Effector memory CD4-positive, alpha-beta T cell (primary cell): ENCODE measurements around the gene FOXP1.
A peak's percentile ranks its signal among the peaks of the same experiment; 100 is the strongest.

Source experiments
- DNase-seq, 3 donors: peaks; one replicate each; pipeline ENCODE4 v3.0.0-alpha.2; 2020
- H3K27ac ChIP-seq: 2 replicates; pipeline ENCODE4 v1.7.0; 2013; ENCODE audit warnings: mild to moderate bottlenecking, low read length, moderate library complexity; ENCODE audit not compliant: insufficient read depth, poor library complexity, severe bottlenecking
- H3K27me3 ChIP-seq: replicated peaks from 2 replicates; pipeline ENCODE4 v1.7.0; 2013; ENCODE audit warnings: mild to moderate bottlenecking, low read length; ENCODE audit not compliant: insufficient read depth, control insufficient read depth, poor library complexity, severe bottlenecking
- H3K36me3 ChIP-seq: 2 replicates; pipeline ENCODE4 v1.7.0; 2013; ENCODE audit warnings: mild to moderate bottlenecking, low read length, moderate library complexity; ENCODE audit not compliant: control insufficient read depth, insufficient read depth
- H3K4me1 ChIP-seq: 2 replicates; pipeline ENCODE4 v1.7.0; 2013; ENCODE audit warnings: low read length, mild to moderate bottlenecking; ENCODE audit not compliant: control insufficient read depth, insufficient read depth, poor library complexity, severe bottlenecking
- H3K4me3 ChIP-seq: 2 replicates; pipeline ENCODE4 v1.7.0; 2013; ENCODE audit warnings: low read length, low read depth, mild to moderate bottlenecking; ENCODE audit not compliant: insufficient read depth, poor library complexity, severe bottlenecking
- H3K9me3 ChIP-seq: 2 replicates; pipeline ENCODE4 v1.7.0; 2013; ENCODE audit warnings: mild to moderate bottlenecking, low read length, moderate library complexity; ENCODE audit not compliant: control insufficient read depth

Gene FOXP1

GRCh38 chr3:71401695-71402231 is 181.8 kb downstream of the FOXP1 start:
- no peak overlapping the region for H3K4me3 ChIP-seq
- H3K4me1 ChIP-seq, result peaks cover 11% of the 10 kb centered on the region
- no peak for DNase-seq
- H3K9me3 ChIP-seq, result no peaks in the 10 kb centered on the region
- H3K27me3 ChIP-seq, result no peaks in the 10 kb centered on the region
- H3K27ac ChIP-seq, result no peak overlapping the region
- H3K36me3 ChIP-seq, result no peaks in the 10 kb centered on the region

GRCh38 chr3:71400986-71401451 is 182.5 kb downstream of the FOXP1 start:
- peak overlapping the region; percentile 4 for H3K27ac ChIP-seq
- H3K9me3 ChIP-seq, result no peaks in the 10 kb centered on the region
- H3K27me3 ChIP-seq, result no peaks in the 10 kb centered on the region
- H3K4me1 ChIP-seq, result peaks cover 18% of the 10 kb centered on the region
- H3K36me3 ChIP-seq, result no peaks in the 10 kb centered on the region
- no peak overlapping the region for H3K4me3 ChIP-seq
- no peak for DNase-seq

GRCh38 chr3:71399478-71399877 is 184.1 kb downstream of the FOXP1 start:
- Histone ChIP-seq H3K4me1 (peaks cover 19% of the 10 kb centered on the region), H3K27ac (no peak overlapping the region), H3K9me3 (no peaks in the 10 kb centered on the region), H3K27me3 (no peaks in the 10 kb centered on the region), H3K4me3 (no peak overlapping the region), H3K36me3 (no peaks in the 10 kb centered on the region)
- DNase-seq, result no peak

- H3K9me3 ChIP-seq, result no peaks in the 10 kb centered on the region
- no peaks in the 10 kb centered on the region for H3K36me3 ChIP-seq
- no peak for DNase-seq
- H3K27me3 ChIP-seq, result no peaks in the 10 kb centered on the region
- H3K27ac ChIP-seq, result peak overlapping the region; percentile 36
- no peak overlapping the region for H3K4me3 ChIP-seq
- H3K4me1 ChIP-seq, result peaks cover 19% of the 10 kb centered on the region
Observed at GRCh38 chr3:71398157-71398836, 185.2 kb downstream of the FOXP1 start.

GRCh38 chr3:71397726-71398125 is 185.8 kb downstream of the FOXP1 start:
- Histone ChIP-seq H3K27me3 (no peaks in the 10 kb centered on the region), H3K9me3 (no peaks in the 10 kb centered on the region), H3K27ac (peak overlapping the region; percentile 36), H3K4me1 (peaks cover 19% of the 10 kb centered on the region), H3K36me3 (no peaks in the 10 kb centered on the region), H3K4me3 (no peak overlapping the region)
- no peak for DNase-seq

GRCh38 chr3:71397046-71397445 is 186.5 kb downstream of the FOXP1 start:
- no peak for DNase-seq
- Histone ChIP-seq H3K27ac (peak overlapping the region; percentile 36), H3K4me1 (peaks cover 22% of the 10 kb centered on the region), H3K4me3 (no peak overlapping the region), H3K27me3 (no peaks in the 10 kb centered on the region), H3K36me3 (no peaks in the 10 kb centered on the region), H3K9me3 (no peaks in the 10 kb centered on the region)

- H3K27ac ChIP-seq, result no peak overlapping the region
- H3K4me3 ChIP-seq, result no peak overlapping the region
- no peak for DNase-seq
- H3K9me3 ChIP-seq, result no peaks in the 10 kb centered on the region
- H3K4me1 ChIP-seq, result peaks cover 29% of the 10 kb centered on the region
- H3K36me3 ChIP-seq, result no peaks in the 10 kb centered on the region
- no peaks in the 10 kb centered on the region for H3K27me3 ChIP-seq
Observed at GRCh38 chr3:71395927-71396695, 187.4 kb downstream of the FOXP1 start.

- Histone ChIP-seq H3K4me3 (no peak overlapping the region), H3K36me3 (no peaks in the 10 kb centered on the region), H3K27ac (no peak overlapping the region), H3K4me1 (peaks cover 36% of the 10 kb centered on the region), H3K27me3 (no peaks in the 10 kb centered on the region), H3K9me3 (no peaks in the 10 kb centered on the region)
- DNase-seq, result no peak
Observed at GRCh38 chr3:71395470-71395869, 188.1 kb downstream of the FOXP1 start.

GRCh38 chr3:71393745-71394144 is 189.8 kb downstream of the FOXP1 start:
- Histone ChIP-seq H3K27me3 (no peaks in the 10 kb centered on the region), H3K4me1 (peaks cover 42% of the 10 kb centered on the region), H3K36me3 (no peaks in the 10 kb centered on the region), H3K27ac (no peak overlapping the region), H3K9me3 (no peaks in the 10 kb centered on the region), H3K4me3 (no peak overlapping the region)
- no peak for DNase-seq

- H3K27me3 ChIP-seq, result no peaks in the 10 kb centered on the region
- H3K4me1 ChIP-seq, result peaks cover 36% of the 10 kb centered on the region
- H3K9me3 ChIP-seq, result no peaks in the 10 kb centered on the region
- no peak for DNase-seq
- H3K4me3 ChIP-seq, result no peak overlapping the region
- no peaks in the 10 kb centered on the region for H3K36me3 ChIP-seq
- peak overlapping the region; percentile 37 for H3K27ac ChIP-seq
Observed at GRCh38 chr3:71393093-71393492, 190.4 kb downstream of the FOXP1 start.
